Measurements from ENCODE around the gene TNS3.
"Not testable (repeated sequence)": the region's sequence is repeated elsewhere in the genome, so short reads cannot be mapped to it uniquely, and the experiment has no call there.

The TNS3 gene

GRCh38 chr7:47581804-47582763 is at the start of gene TNS3:
Gene TNS3, minus strand, starts transcription at chr7:47582111. Its CDS starts 142,475 bp downstream, at chr7:47439636.
- H3K4me3 ChIP-seq (ENCODE audit: low read depth, low read length) = peak within 1 kb of the TSS; percentile 44

DNA sequence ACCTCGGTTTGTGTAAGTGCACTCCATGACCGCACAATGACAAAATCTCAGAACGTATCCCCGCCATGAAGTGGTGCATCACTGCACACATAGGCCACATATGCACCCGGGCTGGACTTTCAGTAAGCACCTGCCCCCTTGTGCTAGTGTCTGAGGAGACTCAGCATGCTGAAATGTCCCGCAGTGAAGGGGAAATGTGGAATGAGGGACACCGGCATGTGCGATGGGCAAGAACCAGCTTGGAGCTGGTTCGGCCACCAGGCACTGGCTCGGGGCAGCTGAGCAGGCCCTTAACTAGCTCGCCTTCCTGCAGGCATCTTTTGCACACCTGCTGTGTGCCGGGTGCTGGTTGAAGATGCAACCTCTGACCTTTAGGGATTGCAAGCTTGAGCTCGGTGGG is 49.8 kb upstream of the TNS3 start:
- H3K4me3 ChIP-seq (ENCODE audit: low read depth, low read length) = no peak overlapping the region

- no peak overlapping the region for H3K4me3 ChIP-seq (ENCODE audit: low read depth, low read length)
Observed at GRCh38 chr7:47627580-47628283, 45.8 kb upstream of the TNS3 start.

- H3K4me3 ChIP-seq (ENCODE audit: low read depth, low read length) = no peak overlapping the region
Observed at GRCh38 chr7:47625861-47626715, 44.2 kb upstream of the TNS3 start.

GRCh38 chr7:47624689-47625088 is 42.8 kb upstream of the TNS3 start:
- no peak overlapping the region for H3K4me3 ChIP-seq (ENCODE audit: low read depth, low read length)

GRCh38 chr7:47622946-47623640 is 41.2 kb upstream of the TNS3 start:
- no peak overlapping the region for H3K4me3 ChIP-seq (ENCODE audit: low read depth, low read length)

DNA sequence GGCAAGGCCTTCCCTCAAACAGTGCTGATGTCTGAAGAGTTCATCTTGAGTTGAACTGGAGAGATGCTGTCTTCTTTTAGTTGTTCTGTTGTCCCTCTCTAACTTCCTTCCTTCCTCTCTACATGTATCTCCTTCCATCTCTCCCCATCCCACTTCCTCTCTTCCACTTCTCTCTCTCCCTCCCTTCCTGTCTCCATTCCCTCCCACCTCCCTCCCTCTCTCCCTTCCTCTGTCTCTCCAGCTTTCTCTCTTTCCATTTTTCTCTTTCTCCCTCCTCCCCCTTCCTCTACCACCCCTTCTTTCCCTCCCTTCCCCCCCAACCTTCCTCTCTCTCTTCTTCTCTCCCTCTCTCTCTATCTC is 40.7 kb upstream of the TNS3 start:
- H3K4me3 ChIP-seq (ENCODE audit: low read depth, low read length) = no peak overlapping the region

DNA sequence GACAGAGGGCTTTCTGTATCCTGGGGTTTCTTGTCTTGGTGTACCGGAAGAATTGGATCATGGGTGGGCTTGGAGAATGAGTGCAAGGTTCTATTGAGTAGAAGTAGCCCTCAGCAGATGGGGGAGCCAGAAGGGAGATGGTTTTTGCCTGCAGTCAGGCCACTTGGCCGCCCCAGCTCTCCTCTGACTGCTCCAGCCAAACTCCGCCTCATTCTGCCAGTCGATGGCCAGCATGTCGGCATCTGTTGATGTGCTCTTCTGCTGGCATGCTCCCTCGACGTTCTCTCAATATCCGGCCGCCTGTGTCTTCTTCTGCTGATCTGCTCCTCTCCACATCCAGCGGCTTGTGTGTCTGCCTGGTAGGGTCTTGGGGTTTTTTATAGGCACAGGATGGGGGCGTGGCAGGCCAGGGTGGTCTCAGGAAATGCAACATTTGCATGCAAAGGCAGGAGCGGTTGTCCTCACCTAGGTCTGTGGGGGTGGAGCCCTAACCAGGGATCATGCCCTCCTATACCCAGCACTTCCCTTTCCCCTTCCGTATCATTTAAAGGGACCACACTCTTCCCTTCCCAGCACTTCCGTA is 40.2 kb upstream of the TNS3 start:
- no peak overlapping the region for H3K4me3 ChIP-seq (ENCODE audit: low read depth, low read length)

- H3K4me3 ChIP-seq (ENCODE audit: low read depth, low read length) = no peak overlapping the region
Observed at GRCh38 chr7:47621347-47621746, 39.4 kb upstream of the TNS3 start.

DNA sequence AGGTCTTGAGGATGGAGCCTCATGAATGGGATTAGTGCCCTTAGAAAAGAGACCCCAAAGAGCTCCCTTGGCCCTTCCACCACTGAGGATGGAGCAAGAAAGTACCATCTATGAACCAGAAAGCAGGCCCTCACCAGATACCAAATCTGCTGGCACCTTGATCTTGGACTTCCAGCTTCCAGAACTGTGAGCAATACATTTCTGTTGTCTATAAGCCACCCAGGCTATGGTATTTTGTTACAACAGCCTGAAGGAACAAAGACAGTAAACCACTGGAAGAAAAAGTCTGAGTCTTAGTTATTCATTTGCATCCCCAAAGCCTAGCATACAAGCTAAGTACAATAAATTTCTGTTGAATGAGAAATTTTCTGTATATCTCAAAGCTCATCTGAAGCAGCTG is 37.9 kb upstream of the TNS3 start:
- H3K4me3 ChIP-seq (ENCODE audit: low read depth, low read length) = no peak overlapping the region

- H3K4me3 ChIP-seq (ENCODE audit: low read depth, low read length) = no peak overlapping the region
Observed at GRCh38 chr7:47617131-47617530, 35.2 kb upstream of the TNS3 start.

GRCh38 chr7:47614450-47614849 is 32.5 kb upstream of the TNS3 start:
- H3K4me3 ChIP-seq (ENCODE audit: low read depth, low read length) = no peak overlapping the region

DNA sequence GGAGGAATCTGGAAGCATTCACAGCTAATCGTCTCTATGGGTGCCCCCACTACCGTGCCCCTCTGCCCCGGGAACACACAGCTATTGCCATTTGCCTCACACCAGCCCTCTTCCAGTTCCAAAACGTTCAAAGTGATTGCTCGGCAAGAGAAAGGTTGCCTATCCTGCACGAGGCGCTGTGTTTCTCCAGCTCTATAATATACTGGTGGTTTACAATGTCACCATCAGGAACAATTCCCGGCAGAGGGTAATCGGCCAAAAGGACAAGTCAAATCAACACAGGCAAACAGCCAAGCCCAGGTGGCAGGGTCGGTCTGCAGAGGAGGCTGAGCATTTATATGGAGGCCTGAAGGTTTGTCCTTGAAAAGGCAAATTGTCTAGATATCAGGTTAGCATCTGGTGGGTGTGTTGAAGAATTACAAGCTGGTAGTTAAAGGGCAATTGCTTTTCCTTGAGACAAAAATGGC is 29.2 kb upstream of the TNS3 start:
- H3K4me3 ChIP-seq (ENCODE audit: low read depth, low read length) = no peak overlapping the region

DNA sequence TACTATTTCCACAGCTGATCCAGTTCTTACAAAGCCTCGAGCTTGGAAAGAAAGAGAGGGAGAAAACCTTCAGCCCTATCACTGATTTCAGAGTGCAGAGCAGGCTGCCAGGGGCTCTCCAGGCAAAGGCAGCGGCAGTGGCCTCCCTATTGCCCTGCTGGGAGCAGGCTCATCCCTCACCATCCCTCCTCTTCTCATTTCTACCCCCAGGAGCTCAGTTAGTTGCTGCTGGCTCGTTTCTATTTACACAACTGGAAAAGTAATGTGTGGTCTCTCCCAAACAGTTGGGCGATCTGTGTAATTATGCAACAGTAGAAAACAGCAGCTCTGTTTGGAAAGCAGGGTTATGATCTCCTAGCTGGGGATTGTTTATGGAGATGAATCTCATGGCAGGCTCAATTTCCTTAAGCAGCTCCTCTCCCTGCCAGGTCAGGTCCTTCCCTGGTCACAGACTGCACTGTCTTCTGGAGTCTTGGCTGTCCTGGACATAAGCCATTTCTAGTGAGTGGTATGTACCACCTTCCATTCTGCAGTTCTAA is 28.7 kb upstream of the TNS3 start:
- no peak overlapping the region for H3K4me3 ChIP-seq (ENCODE audit: low read depth, low read length)

DNA sequence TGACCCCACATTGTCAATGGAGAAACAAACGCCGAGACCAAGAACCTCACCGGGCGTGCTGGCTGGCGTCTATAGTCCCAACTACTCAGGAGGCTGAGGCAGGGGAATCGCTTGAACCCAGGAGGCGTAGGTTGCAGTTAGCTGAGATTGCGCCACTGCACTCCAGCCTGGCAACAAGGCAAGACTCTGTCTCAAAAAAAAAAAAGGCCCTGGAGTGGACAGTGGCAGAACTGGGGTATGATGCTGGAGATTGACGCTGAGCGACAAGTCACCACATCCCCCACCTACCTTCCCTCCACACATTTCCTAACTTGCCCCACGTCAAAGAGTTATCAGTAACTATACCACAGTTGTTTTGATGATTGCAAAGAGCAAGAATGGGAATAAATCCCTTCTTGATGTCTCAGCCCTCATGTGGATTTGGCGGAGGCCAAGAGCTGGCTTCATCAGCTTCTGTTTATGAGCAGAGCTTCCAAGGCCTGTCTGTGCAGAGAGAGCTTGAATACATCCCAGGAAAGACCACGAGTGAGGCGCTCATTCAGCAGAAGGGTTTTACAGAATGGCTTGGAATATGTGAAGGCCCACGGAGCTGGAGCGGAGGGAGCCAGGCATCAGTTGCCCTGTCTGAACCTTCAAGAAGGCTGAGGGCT is 28.0 kb upstream of the TNS3 start:
- H3K4me3 ChIP-seq (ENCODE audit: low read depth, low read length) = no peak overlapping the region

- H3K4me3 ChIP-seq (ENCODE audit: low read depth, low read length) = not testable (repeated sequence)
Observed at GRCh38 chr7:47606593-47607046, 24.7 kb upstream of the TNS3 start.

DNA sequence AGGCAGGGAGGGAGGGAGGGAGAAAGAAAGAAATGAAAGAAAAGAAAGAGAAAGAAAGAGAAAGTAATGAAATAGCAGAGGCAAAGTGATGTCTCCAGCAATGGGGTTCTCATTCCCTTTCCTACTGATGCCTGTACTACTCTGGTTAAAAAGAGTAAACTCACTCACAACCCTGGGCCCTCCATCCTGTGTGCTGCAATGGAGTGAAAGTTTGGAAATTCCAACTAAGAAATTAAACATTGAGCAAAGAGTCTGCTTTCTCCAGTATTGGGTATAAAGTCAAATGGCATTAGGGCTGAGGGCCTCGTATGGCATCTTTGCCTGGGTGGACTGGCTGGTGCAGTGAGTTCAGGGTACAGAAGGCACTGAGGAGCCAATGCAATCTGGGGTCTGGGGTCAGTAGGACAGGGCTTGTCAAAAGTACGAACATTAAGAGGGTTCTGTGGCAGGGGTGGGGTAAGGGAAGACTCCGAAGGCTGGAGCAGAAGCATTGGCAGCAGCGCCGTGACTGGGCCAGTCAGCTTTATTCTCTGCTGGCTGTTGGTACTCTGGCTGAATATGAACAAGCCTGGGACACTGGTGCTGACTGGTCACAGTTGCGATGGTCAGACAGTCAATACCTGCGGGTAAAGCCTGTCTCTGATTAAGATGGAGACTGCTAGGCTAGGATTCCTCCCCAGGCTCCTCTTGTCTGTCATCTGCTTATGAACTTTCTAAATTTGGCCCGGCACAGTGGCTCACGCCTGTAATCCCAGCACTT is 24.1 kb upstream of the TNS3 start:
- H3K4me3 ChIP-seq (ENCODE audit: low read depth, low read length) = no peak overlapping the region

DNA sequence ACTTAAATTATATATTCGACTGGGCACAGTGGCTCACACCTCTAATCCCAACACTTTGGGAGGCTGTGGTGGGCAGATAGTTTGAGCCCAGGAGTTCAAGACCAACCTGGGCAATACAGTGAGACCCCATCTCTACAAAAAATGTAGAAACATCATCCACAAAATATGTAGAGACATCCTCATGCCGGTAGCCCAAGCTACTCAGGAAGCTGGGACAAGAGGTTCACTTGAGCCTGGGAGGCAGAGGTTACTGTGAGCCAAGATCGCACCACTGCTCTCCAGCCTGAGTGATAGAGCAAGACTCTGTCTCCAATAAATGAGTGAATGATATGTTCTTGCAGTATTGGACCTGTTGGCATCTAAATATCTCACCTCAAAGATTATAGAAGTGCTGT is 22.6 kb upstream of the TNS3 start:
- no peak overlapping the region for H3K4me3 ChIP-seq (ENCODE audit: low read depth, low read length)

All from iPS-11a (cell line).